UCSD-AML1 (cell line): ENCODE results near the gene FUZ.
A peak's percentile ranks its signal among the peaks of the same experiment; 100 is the strongest.
"Not testable (repeated sequence)": the region's sequence is repeated elsewhere in the genome, so short reads cannot be mapped to it uniquely, and the experiment has no call there.

Experiments
- DNase-seq: peaks from one replicate; lab custom pipeline; 2025; ENCODE audit not compliant: unreplicated experiment; lab: John Stamatoyannopoulos, UW

Gene FUZ

DNA sequence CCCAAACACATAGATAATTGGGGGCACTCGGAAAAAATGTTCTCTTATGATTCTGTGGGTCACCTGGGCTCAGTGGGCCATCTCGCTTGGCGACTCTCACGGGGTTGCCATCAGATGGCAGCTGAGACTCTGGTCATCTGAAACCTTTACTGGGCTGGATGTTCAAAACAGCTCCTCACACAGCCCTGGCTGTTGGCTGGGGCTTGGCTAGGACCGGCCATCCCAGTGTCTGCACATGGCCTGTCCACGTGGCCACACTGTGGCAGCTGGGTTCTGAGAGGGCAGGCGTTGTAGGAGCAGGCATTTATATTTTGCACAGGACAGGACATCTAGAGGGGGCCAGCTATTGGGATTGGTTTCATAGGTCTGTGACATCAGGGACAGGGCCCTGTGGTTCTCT is 20.5 kb upstream of the FUZ start:
- DNase-seq = no peak

- no peak for DNase-seq
These were observed 19.5 kb upstream of the FUZ start for GRCh38 chr19:49832556-49832955.

GRCh38 chr19:49831592-49831991 is 18.5 kb upstream of the FUZ start:
- DNase-seq = no peak

DNA sequence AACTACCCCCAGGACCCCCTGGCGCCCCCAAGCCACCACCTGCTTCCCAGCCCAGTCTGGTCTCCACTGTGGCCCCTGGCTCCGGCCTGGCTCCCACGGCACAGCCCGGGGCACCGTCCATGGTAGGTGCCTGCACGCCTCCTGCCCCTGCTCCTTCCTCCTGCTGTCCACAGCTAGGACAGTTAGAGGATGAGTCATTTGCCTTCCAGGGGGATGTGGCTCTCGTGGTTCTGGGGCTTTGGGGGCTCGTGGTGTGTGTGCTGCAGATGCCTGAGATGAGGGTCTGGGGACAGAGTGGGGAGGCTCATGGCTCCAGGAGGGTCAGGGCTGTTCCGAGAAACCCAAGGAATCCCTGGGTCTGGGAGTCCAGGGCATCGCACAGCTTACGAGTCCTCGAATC is 17.7 kb upstream of the FUZ start:
- DNase-seq = no peak

GRCh38 chr19:49829721-49830120 is 16.6 kb upstream of the FUZ start:
- no peak for DNase-seq

GRCh38 chr19:49829200-49829599 is 16.1 kb upstream of the FUZ start:
- no peak for DNase-seq

GRCh38 chr19:49827034-49827433 is 13.9 kb upstream of the FUZ start:
- no peak for DNase-seq

- no peak for DNase-seq
These were observed 11.6 kb upstream of the FUZ start for GRCh38 chr19:49824662-49825061.

DNA sequence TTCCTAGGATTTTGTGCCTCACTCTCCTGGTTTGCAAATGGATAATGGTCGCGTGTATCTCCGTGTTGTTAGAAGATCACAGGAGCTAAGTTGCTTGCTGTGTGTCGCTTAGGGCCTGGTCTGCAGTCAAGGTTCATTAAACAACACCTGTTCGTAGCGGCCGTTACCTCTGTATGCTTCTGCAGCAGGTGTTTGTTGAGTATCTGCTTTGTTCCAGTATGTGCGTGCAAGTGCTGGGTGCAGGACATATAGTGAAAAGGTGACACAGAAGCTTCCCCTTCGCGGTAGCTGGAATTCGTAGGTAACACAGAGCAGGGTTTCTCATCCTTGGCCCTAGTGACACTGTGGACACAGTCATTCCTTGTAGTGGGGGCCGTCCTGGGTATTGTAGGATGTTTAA is 10.4 kb upstream of the FUZ start:
- no peak for DNase-seq

DNA sequence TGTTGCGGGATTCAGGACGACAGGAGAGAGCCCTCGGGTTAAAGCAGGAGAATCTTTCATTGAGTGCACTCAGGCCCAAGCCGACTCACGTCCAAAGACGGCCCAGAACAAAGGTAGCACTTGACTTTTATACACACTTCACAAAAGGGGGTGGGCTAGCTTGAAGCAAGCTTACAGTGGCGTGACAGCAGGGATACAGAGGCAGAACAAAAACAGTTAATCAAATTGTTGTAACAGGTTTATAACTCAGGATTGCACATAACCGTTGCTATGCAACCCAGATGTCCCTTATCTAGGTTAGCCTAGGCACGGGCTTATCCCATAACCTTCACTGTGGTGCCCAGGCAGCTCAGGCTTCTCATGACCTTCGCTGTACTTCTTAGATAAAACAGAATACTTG is 7.0 kb upstream of the FUZ start:
- no peak for DNase-seq

- not testable (repeated sequence) for DNase-seq
These were observed 6.5 kb upstream of the FUZ start for GRCh38 chr19:49819452-49820115.

DNA sequence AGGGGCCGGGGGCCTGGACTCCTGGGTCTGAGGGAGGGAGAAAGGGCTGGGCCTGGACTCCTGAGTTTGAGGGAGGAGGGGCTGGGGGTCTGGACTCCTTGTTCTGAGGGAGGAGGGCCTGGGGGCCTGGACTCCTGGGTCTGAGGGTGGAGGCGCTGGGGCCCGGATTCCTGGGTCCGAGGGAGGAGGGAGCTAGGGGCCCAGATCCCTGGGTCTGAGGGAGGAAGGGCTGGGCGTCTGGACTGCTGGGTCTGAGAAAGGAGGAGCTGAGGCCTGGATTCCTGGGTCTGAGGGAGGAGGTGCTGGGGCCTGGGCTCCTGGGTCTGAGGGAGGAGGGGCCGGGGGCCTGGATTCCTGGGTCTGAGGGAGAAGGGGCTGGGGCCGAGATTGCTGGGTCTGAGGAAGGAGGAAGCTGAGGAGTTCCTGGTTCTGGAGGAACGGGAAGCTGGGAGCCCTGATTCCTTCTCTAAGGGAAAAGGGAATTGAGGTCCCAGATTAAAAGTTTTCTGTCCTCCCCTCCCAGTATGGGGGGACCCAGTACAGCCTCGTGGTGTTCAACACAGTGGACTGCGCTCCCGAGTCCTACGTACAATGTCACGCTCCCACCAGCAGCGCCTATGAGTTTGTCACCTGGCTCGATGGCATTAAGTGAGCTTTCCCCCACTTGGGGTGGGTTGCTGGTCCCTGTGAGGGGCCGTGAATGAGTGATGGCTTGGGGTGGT is 5.7 kb upstream of the FUZ start:
- no peak for DNase-seq

GRCh38 chr19:49817964-49818648 is 5.0 kb upstream of the FUZ start, which contains the start of gene MED25:
Gene MED25, plus strand, starts transcription at chr19:49818289. Its CDS starts 53 bp downstream, at chr19:49818342.
- DNase-seq = peak; percentile 89

DNA sequence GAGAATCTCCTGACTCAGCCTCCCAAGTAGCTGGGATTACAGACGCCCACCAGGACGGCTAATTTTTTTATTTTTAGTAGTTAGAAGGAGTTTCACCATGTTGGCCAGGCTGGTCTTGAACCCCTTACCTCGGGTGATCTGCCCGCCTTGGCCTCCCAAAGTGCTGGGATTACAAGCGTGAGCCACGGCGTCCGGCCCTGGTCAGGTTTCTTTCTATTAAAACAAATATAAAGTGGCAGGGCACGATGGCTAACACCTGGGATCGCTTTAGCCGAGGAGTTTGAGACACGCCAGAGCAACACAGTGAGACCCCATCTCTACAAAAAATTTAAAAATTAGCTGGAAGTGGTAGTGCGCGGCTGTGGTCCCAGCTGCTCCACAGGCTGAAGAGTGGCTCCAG is 3.5 kb upstream of the FUZ start:
- no peak for DNase-seq

DNA sequence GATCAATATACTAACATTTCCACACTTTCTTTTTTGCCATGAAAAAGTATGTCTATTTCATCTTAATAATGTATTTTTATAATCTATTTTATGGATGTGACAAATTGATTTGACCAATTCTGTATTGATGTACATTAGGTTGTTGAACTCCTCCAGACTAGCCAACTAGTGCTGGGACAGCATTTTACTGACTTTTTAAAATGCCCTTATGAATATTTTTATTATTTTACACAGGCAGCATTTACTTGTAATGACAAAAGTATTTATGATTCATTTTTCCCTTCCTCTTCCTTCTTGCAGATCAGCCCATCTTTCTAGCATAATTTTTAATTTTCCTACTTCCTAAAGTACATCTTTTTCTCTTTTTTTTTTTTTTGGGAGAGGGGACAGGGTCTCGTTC is 918 bp upstream of the FUZ start:
- no peak for DNase-seq

DNA sequence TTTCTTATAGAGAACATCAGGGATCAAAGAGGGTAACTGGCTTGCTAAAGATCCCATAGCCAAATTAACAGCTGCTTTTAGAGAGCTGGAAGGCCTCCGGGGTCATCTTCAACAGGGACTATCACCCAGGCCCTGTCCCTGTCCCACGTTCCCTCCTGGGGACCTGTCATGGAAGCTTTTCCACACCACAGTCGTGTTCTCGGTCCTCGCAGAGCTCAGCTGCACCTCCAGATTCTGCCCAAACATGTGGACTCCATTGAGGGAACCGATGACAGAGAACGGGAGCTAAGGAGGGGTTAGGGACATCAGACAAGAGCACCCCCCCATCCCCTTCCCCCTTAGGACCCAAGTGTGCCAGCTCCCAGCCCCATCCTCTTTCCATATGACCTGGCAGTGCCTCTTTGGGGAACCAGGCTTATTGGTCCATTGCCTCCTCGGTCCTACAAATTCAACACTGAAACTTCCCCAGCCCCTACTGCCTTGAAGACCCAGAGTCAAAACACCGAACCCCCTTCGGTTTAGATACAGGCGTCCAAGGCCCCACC is 568 bp downstream of the FUZ start:
- no peak for DNase-seq

DNA sequence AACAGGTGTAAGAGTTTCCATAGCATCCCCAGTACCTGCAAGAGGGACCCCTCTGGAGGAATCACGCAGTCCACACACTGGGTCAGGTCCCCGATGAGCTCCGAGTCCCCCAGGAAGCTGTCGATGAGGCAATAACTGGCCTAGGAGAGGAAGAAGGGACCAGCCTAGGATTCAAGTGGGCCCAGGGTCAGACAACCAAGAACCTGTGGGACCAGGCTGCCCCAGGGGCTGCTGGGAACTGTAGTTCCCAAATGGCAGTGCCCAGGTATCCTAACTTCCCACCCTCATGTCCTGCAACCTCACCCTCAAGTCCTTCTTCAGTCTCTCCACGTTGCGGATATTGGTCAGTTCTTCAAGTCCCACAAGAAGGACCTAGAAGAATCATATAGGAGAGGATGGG is 1.8 kb downstream of the FUZ start:
- DNase-seq = no peak

GRCh38 chr19:49809941-49810389 is 3.1 kb downstream of the FUZ start:
- no peak for DNase-seq

- DNase-seq = no peak
These were observed 3.7 kb downstream of the FUZ start for GRCh38 chr19:49809160-49809940.

GRCh38 chr19:49808711-49809159 is 4.4 kb downstream of the FUZ start:
- no peak for DNase-seq
